Stimulated activated CD4-positive, alpha-beta T cell treated with anti-CD3 and anti-CD28 coated beads, Interleukin-12 subunit alpha, Interleukin-12 subunit beta, amount 100 ng/mL, for 4 hours (primary cell): ENCODE results near the gene MYOM1.

Experiments used
- DNase-seq: peaks from one replicate; pipeline ENCODE4 v3.0.0-alpha.2; 2020

Gene MYOM1

GRCh38 chr18:3111523-3112240 lies 108.1 kb downstream of the MYOM1 start:
- no peak for DNase-seq

- no peak for DNase-seq
Observed at GRCh38 chr18:3110034-3110752, 109.6 kb downstream of the MYOM1 start.

GRCh38 chr18:3107740-3108151 lies 112.0 kb downstream of the MYOM1 start:
- DNase-seq = no peak

- DNase-seq = no peak
Observed at GRCh38 chr18:3104190-3105054, 115.3 kb downstream of the MYOM1 start.

GRCh38 chr18:3103576-3103975 lies 116.2 kb downstream of the MYOM1 start:
- DNase-seq = no peak

GRCh38 chr18:3102983-3103382 lies 116.8 kb downstream of the MYOM1 start:
- DNase-seq = no peak

- no peak for DNase-seq
Observed at GRCh38 chr18:3100498-3101132, 119.2 kb downstream of the MYOM1 start.

GRCh38 chr18:3099327-3099726 lies 120.4 kb downstream of the MYOM1 start:
- DNase-seq = no peak

GRCh38 chr18:3097082-3097481 lies 122.7 kb downstream of the MYOM1 start:
- DNase-seq = no peak

GRCh38 chr18:3095921-3096320 lies 123.8 kb downstream of the MYOM1 start:
- DNase-seq = no peak

GRCh38 chr18:3094338-3094684 lies 125.5 kb downstream of the MYOM1 start:
- DNase-seq = no peak

- DNase-seq = no peak
Observed at GRCh38 chr18:3093624-3094337, 126.0 kb downstream of the MYOM1 start.

- no peak for DNase-seq
Observed at GRCh38 chr18:3092727-3093126, 127.0 kb downstream of the MYOM1 start.

- DNase-seq = no peak
Observed at GRCh38 chr18:3089579-3089978, 130.2 kb downstream of the MYOM1 start.

- no peak for DNase-seq
Observed at GRCh38 chr18:3088449-3088848, 131.3 kb downstream of the MYOM1 start.

- no peak for DNase-seq
Observed at GRCh38 chr18:3086871-3087270, 132.9 kb downstream of the MYOM1 start.

- no peak for DNase-seq
Observed at GRCh38 chr18:3085612-3086011, 134.2 kb downstream of the MYOM1 start.

GRCh38 chr18:3084206-3084605 lies 135.6 kb downstream of the MYOM1 start:
- DNase-seq = no peak

- no peak for DNase-seq
Observed at GRCh38 chr18:3083766-3084165, 136.0 kb downstream of the MYOM1 start.

- no peak for DNase-seq
Observed at GRCh38 chr18:3081584-3081991, 138.2 kb downstream of the MYOM1 start.

- no peak for DNase-seq
Observed at GRCh38 chr18:3079653-3080052, 140.1 kb downstream of the MYOM1 start.

- DNase-seq = no peak
Observed at GRCh38 chr18:3075491-3075890, 144.3 kb downstream of the MYOM1 start.

- DNase-seq = no peak
Observed at GRCh38 chr18:3074087-3074486, 145.7 kb downstream of the MYOM1 start.
